RCC 7860 (cell line): ENCODE data around the gene ZNF282.
A peak's percentile ranks its signal among the peaks of the same experiment; 100 is the strongest.

Experiments used
- DNase-seq: peaks from one replicate; pipeline ENCODE4 v3.0.0-alpha.2; 2015; ENCODE audit warnings: low spot score
- FAIRE-seq: peaks from 2 replicates; lab custom pipeline; 2012; peaks lifted over from hg19 to GRCh38; lab: Jason Lieb, UNC

The ZNF282 gene

DNA sequence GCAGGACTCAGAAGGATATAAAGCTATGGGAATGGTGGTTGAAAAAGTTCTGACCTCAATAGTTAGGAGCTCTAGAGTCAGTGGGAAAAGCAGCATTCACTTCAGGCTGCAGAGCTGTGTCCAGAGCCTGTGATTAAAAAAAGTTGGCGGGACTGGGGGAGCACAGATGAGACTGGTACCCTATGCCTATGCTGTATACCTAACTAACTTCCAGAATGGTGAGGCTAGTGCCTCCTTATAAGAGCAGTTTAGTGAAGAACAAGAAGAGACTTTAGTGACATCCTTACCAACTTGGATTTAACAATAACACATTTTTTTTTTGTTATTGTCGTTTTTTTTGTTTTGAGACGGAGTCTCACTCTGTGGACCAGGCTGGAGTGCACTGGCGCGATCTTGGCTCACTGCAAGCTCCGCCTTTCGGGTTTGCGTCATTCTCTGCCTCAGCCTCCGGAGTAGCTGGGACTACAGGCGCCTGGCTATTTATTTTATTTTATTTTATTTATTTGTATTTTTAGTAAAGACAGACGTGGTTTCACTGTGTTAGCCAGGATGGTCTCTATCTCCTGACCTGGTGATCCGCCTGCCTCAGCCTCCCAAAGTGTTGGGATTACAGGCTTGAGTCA, 6.6 kb upstream of the ZNF282 start:
- FAIRE-seq: no peak
- DNase-seq: no peak

DNA sequence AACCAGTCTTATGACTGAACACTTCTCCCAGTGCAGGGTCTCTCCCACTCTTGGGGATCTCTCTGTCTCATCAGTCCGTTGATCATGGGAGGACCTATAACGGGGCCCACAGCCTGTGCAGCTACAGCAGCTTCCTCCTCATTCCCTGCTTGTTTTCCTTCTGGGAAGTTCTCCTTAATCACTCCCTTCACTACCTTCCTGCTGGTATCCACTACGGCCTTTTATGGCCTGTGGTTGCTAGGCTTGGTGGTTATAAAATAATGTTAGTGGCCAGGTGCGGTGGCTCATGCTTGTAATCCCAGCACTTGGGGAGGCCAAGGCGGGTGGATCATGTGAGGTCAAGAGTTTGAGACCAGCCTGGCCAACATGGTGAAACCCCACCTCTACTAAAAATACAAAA, 3.5 kb upstream of the ZNF282 start:
- no peak for FAIRE-seq
- DNase-seq: no peak

DNA sequence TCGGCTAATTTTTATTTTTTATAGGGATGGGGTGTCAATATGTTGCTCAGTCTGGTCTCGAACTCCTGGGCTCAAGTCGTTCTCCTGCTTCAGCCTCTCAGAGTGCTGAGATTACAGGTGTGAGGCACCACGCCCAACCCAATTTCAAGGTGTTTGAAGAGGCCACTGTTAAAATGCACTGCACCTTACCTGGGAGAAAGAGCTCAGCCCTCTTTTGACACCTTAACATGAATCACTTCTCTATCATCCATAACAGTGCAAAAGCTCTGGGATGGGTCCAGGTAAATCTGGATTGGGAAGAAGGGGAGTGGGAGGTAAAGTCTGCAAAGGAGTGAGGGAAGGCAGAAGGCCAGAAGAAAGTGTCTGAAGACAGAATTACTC, 557 bp upstream of the ZNF282 start:
- DNase-seq (no peak), FAIRE-seq (no peak)

DNA sequence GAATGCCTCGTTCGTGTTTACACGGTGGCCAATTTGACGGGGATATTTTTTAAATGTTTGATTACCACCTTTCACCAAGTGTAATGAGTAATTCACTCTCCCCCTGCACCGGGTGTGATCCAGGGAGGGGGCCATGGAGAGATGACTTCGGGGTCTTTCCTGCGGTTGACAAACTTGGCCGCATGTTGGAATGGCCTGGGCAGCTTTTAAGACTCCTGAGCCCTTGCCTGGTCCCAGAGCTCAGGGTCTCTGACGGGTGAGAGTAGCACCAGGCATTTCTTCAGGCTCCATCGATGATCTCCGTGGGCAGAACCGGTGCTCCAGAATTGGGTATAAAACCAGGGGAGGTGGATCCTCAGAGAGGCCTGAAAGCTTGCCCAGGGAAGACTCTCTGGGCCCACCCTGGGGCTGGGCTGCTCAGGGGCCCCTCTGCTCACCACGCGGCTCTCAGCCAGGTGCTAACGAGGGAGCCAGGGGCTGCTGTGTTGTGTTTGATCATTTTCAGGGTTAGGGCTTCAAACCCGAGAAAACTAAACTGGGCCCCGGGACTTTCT, 882 bp downstream of the ZNF282 start:
- no peak for DNase-seq
- no peak for FAIRE-seq

DNA sequence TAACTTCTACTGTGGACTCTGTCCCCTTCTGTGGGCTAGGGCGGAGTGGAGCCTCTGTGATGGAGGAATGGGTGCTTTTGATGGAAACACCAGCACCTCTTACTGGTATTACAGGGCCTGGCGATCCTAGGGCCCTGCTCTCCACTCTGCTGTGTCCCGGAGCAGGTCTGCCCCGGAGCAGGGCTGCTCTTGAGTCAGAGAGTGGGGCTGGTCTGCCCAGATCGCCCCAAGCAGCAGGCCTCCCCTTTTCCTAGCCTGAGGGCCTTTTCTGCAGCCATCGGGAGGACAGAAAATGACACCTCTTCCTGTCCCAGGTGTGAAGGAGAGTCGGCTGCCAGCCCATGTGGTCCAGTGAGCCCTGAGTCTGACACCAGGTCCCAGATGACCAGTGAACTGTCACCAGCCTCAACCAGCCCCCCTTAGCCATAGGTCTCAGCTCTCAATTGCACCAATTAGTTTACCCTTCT, 1.4 kb downstream of the ZNF282 start:
- FAIRE-seq (no peak), DNase-seq (peak; percentile 29)

DNA sequence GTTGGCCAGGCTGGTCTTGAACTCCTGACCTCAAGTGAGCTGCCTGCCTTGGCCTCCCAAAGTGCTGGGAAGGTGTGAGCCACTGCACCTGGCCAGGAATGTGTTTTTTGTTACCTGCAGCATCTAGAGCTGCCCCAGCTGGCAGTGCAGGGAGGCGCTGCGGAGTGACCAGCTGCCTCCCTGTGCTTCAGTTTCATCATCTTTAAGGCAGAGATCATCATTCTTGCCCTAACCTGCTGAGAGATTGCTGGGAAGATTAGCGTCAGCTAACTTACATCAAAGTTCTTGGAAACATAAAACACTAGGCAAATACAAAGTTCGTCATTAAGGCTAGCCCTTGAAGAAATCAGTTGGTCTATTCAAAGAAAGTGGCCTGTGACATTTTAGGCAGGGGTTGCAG, 2.3 kb downstream of the ZNF282 start:
- no peak for DNase-seq
- FAIRE-seq: no peak

DNA sequence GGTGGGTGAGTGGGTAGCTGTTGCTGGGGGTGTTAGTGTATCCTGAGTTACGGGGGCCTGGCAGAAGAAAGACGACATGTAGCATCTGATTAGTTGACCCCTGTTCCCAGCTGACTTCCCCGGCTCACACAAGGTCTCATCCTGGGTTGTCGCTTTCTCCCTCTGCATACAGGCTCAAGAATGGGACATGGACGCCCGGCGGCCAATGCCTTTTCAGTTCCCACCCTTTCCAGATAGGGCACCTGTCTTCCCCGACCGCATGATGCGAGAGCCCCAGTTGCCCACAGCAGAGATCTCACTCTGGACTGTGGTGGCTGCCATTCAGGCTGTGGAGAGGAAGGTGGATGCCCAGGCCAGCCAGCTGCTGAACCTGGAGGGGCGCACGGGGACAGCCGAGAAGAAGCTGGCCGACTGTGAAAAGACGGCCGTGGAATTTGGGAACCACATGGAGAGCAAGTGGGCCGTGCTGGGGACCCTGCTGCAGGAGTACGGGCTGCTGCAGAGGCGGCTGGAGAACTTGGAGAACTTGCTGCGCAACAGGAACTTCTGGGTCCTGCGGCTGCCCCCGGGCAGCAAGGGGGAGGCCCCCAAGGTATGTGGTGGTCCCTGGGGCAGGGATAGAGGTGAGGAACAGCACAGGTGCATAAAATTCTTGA, 2.9 kb downstream of the ZNF282 start:
- DNase-seq (no peak), FAIRE-seq (no peak)

DNA sequence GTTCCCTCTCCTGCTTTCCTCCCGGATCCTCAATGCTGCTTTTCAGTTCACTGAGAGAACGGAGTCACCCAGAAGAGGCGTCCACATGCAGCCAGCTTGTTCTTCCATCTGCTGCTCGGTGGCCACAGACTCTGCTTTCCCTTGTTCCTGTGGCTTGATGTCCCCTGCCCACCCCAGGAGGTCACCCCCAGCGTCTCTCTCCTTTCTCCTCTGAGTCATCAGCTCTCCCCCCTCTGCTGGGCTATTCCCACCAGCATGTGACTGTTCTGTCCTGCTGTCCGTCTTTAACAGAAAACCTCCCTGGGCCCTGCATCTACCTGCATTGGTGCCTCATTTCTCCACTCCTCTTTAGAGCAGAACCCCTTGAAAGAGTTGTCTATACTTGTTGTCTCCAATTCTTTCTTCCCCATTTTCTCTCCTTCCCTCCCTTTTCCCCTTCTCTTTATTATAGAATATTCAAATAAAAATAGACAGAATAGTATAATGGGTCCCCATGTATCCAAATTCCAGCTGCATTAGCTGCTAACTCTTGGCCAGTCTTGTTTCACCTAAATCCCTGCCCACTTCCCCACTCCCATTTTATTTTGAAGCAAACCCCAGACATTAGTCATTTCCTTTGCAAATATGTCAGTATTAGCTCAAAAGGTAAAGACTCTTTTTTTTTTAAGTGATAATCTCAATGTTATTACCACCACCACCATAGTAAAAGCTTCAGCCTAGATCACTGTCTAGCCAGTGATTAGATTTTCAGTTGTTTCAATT, 4.1 kb downstream of the ZNF282 start:
- DNase-seq (no peak), FAIRE-seq (no peak)

DNA sequence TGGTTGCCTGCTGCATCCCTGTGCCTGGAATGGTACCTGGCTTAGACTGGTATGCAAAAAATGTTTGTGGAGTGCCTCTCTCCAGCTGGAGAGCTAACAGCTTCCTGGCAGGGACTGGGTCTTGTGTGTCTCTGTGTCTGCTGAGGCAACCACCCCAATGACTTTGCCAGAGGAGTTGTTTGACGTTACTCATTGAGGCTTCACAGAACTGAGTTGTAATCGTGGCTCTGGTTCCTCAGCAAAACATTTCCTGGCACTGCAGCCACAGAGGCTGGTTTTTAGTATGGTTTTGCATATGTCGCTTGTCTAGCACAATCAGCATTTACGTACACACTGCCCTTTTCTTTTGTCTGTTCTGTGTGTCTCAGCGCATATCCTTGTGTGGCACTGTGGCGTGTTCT, 7.5 kb downstream of the ZNF282 start:
- FAIRE-seq (no peak), DNase-seq (no peak)

DNA sequence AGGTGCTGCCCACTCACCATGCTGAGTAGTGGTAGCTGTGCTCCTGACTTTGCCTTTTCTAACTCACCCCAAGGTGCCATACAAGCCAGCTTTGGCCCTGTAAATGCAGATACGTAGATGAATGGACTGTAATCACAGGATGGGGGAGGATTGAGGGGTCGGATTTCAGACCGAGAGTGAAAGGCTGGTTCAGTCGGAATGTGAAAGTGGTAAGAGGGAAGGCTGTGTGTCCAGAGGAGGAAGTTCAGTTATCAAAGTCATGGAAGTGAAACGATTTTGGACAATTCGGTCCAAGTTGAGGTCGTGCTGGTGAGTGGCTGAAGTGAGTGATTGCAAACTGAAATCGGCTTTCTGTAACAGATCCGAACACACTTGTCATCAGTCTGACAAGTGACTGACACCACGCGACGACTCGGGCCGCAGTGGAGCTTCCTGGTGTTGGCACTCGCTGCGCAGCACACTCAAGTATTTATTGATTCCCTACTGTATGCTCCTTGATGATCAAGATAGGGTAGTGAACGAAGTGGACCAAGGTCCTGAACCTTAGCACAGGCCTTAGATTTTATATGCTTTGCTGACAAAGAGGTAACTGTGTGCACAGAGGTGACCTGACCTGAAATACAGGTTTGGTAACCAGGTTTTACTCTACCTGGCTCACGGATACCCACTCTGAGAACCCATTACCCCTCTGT, 10.5 kb downstream of the ZNF282 start:
- FAIRE-seq: no peak

DNA sequence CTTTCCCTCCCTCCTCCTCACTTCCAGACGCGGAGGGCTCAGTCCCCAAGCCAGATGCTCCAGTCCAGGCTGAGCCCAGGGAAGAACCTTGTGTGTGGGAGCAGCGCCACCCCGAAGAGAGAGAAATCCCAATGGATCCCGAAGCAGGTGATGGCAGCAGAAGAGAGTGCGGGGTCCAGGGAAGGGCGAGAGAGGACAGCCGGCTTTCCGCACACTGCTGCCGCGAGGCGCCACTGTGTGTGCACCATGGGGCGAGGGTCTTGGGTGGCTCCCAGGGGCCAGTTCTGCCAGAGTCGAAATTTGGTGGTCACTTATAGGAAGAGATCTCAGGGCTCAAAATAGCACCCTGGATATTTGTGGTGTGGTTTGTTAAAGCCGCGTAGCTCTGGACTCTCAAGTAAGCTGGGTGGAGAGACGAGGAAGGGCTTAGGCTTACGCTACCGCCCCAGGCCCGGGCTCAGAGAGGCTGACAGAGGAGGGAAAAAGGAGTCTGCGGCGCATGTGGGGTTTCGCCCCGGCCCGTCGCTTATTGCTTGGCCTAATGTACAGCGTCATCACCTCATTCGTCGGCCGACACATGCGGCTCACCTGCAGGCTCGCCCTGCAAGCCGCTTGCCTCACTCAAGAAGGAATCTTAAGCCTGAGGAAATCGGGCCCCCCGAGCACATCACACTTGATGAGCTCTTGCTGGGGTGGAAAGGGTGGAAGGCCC, 12.1 kb downstream of the ZNF282 start:
- FAIRE-seq: no peak
- no peak for DNase-seq

More for the DNA sequence above, 10.5 kb downstream of the ZNF282 start:
- DNase-seq: no peak

DNA sequence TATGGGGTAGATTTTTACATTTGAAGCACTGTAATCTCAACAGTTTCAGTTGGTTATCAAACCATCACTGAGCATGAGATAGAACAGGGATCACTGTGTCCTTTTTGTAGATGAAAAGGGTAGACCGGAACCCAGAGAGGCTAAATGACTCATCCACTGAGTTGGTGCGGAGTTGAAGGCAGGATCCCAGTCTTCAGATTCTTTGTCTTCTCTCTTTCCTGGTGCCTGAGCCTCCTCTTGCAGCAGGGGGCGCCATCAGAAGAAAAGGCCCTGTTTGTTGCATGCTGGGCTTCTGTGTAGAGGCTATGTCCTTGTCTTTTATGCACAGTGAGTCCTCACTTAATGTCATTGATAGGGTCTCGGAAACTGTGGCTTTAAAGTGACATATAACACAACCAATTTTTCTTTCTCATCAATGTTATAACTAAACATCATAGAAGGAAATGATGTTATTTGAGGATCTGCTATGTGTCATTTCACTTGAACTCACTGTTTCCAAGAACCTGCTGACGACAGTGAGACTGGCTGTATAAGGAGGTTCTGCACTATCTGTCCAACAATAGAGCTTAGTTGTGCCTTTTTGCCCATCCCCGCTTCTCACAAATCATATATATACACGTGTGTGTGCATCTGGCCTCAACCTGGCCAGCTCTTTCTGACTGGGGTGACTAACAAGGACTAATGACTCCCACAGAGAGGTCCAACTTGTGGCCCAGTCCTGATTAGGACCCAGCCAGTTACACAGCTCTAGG, 14.3 kb downstream of the ZNF282 start:
- DNase-seq (peak; percentile 52), FAIRE-seq (no peak)

DNA sequence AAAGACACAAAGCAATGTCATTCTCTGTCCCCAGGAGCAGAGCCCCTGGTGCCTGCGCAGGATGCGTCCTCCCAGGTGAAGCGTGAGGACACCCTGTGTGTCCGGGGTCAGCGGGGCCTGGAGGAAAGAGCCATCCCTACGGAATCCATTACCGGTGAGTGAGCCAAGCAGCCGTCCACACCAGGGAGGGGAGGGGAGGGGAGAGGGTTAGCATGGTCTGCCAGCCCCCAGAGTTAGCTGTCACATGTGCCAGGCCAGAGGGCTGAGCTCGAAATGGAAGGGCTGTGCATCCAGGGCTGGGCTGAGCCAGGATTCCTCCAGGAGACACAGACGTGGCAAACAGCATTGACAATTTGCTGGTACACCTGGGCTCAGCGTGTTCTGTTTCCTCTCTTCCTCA, 15.2 kb downstream of the ZNF282 start:
- DNase-seq (no peak), FAIRE-seq (no peak)

DNA sequence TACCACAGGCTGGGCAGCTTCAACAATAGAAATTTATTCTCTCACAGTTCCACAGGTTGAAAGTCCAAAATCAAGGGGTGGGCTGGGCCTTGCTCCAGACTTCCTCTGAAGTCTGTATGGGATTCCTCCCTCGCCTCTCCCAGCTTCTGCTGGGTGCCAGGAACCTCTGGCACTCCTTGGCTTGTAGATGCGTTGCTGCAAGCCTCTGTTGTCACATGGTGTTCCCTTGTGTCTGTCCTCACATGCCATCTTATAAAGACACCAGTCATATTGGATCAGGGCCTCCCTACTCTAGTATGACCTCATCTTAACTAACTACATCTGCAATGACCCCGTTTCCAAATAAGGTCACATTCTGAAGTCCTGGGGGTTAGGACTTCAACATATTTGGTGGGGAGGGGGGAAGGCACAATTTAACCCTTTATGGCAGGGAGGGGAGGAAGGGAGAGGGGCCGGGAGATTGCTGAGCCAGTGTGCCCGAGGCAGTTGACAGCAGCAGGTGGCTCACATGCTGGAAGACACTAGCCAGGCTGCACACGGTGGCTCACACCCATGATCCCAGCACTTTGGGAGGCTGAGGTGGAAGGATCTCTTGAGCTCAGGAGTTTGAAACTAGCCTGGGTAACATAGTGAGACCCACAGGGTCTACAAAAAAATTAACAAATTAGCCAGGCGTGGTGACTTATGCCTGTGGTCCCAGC, 18.8 kb downstream of the ZNF282 start:
- DNase-seq: no peak
- FAIRE-seq: no peak

DNA sequence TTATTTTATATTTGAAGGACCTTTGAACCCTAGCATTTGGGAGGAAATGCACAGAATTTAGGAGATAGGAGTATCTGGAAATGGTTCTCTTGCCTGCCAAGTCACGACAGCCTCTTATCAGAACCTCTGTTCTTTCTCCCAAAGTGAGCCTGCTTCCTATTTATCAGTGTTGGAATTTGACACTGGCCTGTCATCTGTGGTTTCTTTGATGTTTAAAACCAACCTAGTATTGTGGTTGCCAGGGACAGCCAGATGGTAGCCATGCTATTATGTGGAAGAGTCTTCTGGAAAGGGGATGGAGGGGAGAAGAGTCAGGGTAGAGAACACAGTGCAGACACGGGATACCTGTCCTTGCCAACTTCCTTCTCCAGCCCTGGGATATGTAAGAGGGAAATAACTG, 21.1 kb downstream of the ZNF282 start:
- FAIRE-seq (no peak), DNase-seq (no peak)

DNA sequence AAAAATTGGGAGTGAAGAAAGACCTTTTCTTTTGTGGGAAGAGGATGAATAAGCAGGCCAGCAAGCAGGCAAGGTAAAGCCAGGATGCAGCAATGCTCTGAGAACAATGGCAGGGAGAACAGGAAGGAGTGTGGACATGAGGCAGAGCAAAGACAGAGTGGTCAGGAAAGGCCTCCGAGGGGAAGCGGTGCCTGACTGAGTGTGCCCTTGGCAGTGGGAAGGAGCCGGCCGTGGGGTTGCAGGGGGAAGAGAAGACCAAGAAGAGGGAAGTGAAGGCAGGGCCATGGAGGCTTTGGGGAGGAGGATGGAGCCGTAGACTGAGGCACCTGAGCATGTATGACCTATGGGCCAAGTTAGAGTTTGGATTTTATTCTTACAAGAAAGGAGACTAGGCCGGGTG, 22.2 kb downstream of the ZNF282 start:
- no peak for DNase-seq
- FAIRE-seq: no peak

DNA sequence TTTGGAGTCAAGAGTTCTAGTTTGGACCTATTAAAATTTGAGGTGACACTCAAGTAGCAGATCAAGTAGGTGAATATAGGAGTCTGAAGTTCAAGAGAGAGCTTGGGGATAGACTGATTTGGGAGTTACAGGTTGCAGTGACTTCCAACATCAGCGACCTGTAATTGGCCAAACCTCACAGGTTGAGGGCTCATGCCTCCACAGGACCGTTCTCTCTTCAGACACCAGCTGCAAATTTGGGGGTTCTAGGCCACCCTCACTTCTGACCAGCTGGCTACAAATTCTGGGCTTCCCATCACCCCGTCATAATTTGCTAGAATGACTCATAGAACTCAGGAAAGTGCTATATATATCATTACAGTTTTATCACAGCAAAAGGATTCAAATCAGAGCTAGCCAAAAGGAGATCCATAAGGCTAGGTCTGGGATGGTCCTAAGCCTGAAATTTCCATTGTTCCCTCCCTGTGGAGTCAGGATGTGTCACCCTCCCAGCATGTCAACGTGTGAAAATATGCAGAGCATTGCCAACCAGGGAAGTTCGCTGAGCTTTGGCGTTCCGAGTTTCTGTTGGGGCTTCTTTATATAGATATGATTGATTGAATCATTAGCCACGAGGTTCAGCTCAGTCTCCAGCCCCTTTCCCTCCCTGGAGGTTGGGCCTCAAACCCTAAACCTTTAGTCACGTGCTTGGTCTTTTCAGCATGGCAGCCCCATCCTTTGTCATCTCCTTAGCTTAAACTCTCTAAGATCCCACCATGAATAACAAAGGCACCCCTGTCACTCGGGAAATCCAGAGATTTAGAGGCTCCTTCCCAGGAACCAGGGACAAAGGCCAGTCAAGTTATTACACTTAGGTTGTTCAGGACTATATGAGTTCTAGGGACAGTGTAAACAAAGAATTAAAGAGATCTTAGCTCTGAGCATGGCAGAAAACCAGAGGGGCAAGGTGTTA, 23.4 kb downstream of the ZNF282 start:
- FAIRE-seq: no peak

DNA sequence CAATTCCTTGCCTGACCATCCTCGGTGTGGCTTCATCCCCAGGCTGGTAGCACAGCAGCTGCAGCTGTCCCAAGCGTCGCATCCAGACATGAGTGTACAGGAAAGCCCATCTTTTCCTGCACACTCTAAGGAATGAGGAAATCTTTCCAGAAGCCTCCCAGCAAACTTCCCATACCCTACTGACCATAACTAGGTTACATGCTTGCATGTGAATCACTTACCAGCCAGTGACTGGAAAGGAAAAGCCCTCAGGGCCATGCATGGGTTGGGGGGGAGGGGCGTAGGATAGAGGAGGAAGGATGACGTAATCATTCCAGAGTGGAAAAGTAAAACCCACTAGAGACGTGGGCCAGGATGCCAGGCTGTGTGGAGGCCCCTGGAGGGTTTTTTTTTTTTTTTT, 25.2 kb downstream of the ZNF282 start:
- FAIRE-seq (no peak), DNase-seq (peak; percentile 82)

More for the DNA sequence above, 23.4 kb downstream of the ZNF282 start:
- DNase-seq: no peak
